ENCODE results near the gene LPCAT3. TPM values are rescaled to one million over a fixed set of nuclear protein-coding genes. Genes with fewer than 3 reads are reported as not detected.

Gene LPCAT3
- total RNA-seq, 1 donor from 2014 or later, result 12.5 TPM

DNA sequence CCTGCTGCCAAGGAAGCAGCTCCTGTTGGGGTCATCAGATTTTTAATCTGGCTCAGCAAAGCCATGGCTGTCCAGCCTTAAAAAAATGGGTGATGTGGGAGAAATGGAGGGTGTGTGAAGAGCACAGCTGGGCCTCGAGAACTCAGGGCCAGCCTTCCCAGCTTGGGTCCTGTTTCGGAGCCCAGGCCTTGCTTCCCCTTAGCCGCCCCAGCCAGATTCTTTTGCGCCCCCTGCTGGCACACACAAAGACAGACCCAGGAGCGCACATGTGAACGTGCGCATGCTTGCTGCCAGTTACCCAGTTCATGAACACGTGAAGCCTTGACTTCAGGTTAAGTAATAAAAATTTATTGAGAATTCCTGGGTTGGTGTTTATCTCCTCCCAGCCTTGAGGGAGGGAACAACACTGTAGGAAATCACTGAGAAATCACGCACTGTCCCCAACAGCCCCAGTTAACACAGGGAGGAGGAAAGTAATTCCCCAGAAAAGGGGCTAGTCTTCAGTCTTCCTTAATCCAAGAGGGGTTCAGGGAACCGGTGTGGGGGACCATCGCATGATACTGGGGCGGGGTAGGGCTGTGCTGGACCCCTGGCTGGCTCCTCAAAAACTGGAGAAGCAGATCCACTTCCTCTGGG, 53.1 kb downstream of the LPCAT3 start:
- no peak for DNase-seq (ENCODE audit: low read depth)
- H3K27me3 ChIP-seq (ENCODE audit: control insufficient read depth, insufficient read depth, low read length), result no peaks in the 10 kb centered on the region
- TF ChIP-seq, protein P1, sequence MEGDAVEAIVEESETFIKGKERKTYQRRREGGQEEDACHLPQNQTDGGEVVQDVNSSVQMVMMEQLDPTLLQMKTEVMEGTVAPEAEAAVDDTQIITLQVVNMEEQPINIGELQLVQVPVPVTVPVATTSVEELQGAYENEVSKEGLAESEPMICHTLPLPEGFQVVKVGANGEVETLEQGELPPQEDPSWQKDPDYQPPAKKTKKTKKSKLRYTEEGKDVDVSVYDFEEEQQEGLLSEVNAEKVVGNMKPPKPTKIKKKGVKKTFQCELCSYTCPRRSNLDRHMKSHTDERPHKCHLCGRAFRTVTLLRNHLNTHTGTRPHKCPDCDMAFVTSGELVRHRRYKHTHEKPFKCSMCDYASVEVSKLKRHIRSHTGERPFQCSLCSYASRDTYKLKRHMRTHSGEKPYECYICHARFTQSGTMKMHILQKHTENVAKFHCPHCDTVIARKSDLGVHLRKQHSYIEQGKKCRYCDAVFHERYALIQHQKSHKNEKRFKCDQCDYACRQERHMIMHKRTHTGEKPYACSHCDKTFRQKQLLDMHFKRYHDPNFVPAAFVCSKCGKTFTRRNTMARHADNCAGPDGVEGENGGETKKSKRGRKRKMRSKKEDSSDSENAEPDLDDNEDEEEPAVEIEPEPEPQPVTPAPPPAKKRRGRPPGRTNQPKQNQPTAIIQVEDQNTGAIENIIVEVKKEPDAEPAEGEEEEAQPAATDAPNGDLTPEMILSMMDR (IDR thresholded peaks at IDR 0.05; ENCODE audit: insufficient read depth, low read length, poor library complexity, severe bottlenecking), result peak; percentile 93
- no peak overlapping the region for H3K4me3 ChIP-seq (ENCODE audit: low read depth, low read length)
- H3K36me3 ChIP-seq (ENCODE audit: control insufficient read depth, insufficient read depth, low read length), result peaks cover 4% of the 10 kb centered on the region

DNA sequence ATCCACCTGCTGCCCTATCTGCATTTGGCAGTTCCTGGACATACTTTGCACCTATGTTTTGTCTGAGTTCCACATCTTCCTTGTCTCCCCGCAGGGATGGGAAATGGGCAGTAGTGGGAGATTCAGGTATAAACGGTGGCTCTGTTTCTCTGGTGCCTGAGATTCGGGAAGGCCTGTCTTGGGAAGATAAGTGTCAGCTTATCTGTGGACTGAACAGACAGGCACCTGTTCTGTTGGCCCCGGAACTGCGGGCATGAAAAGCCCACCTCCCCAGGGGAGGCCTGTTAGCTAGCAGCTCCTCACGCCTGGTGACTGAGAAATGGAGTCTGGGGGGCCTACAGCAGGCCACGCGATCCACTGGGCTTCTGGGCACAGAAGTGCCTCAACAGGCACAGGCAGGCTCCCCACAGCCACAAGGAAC, 53.7 kb downstream of the LPCAT3 start:
- Histone ChIP-seq H3K36me3 (ENCODE audit: control insufficient read depth, insufficient read depth, low read length) (peaks cover 4% of the 10 kb centered on the region), H3K4me3 (ENCODE audit: low read depth, low read length) (no peak overlapping the region), H3K27me3 (ENCODE audit: control insufficient read depth, insufficient read depth, low read length) (no peaks in the 10 kb centered on the region)
- no peak for DNase-seq (ENCODE audit: low read depth)
- TF ChIP-seq, protein P1 (IDR thresholded peaks at IDR 0.05; ENCODE audit: insufficient read depth, low read length, poor library complexity, severe bottlenecking), result no peak

DNA sequence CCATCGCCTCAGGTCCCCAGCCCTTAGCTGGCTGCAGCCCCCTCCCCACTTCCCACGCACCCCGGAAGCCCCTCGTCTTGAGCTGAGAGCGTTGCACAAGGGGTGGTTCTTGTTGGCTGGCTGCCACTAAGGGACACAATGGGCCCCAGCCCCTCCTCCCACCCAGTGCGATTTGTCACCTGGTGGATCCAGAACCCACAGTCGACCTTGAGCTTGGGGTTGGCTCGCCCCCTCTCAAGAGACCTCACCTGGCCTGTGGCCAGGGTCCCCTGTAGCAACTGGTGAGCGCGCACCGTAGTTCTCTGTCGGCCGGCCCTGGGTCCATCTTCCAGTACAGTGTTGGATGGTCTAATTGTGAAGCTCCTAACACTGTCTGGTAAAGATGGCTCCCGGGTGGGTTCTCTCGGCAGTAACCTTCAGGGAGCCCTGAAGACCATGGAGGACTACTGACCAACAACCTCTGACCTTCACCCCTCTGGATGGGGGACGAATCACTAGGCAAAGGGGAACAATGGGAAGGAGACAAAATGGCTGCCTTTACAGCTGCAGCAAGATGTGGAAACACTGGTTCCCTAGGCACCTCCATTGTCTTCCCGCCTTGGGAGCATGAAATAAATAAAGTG, 54.4 kb downstream of the LPCAT3 start:
- no peaks in the 10 kb centered on the region for H3K27me3 ChIP-seq (ENCODE audit: control insufficient read depth, insufficient read depth, low read length)
- H3K4me3 ChIP-seq (ENCODE audit: low read depth, low read length), result peak overlapping the region; percentile 36
- no peak for DNase-seq (ENCODE audit: low read depth)
- TF ChIP-seq, protein P1 (IDR thresholded peaks at IDR 0.05; ENCODE audit: insufficient read depth, low read length, poor library complexity, severe bottlenecking), result no peak
- H3K36me3 ChIP-seq (ENCODE audit: control insufficient read depth, insufficient read depth, low read length), result peaks cover 4% of the 10 kb centered on the region

DNA sequence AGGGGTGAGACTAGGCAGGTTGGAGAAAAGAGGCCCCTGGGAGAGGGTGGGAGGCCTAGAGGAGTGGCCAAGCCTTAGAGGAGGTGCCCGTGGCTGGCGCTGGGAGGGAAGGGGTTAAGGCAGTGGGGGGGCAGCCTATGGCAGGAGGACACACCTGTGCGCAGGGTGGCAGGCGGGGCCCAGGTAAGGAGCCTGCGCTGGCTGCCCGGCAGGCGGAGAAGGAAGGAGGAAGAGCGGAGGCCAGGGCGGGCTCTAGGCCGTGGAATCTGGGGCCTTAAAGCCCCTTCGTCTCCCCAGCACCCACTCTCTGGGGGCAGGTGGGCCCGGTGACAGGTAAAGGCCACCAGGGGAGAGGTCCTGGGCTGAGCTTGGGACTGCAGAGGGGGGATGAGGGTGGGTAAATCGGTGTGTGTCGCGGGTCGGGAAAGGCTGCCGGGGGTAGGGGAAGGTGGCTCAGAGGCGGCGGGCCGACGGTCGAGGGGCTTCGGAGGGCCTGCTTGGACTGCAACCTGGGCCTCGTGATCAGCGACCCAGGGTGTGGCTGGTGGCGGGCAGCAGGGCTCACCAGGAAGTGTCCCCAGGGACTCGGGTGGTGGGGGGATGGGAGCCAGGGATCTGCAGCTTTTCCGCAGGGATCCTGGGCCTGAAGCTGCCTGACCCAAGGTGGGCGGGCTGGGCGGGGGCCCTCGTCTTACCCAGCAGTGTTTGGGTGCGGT, 55.1 kb downstream of the LPCAT3 start:
- DNase-seq (ENCODE audit: low read depth), result no peak
- H3K4me3 ChIP-seq (ENCODE audit: low read depth, low read length), result peak overlapping the region; percentile 36
- TF ChIP-seq, protein P1 (IDR thresholded peaks at IDR 0.05; ENCODE audit: insufficient read depth, low read length, poor library complexity, severe bottlenecking), result no peak
- no peaks in the 10 kb centered on the region for H3K27me3 ChIP-seq (ENCODE audit: control insufficient read depth, insufficient read depth, low read length)
- H3K36me3 ChIP-seq (ENCODE audit: control insufficient read depth, insufficient read depth, low read length), result peaks cover 2% of the 10 kb centered on the region

DNA sequence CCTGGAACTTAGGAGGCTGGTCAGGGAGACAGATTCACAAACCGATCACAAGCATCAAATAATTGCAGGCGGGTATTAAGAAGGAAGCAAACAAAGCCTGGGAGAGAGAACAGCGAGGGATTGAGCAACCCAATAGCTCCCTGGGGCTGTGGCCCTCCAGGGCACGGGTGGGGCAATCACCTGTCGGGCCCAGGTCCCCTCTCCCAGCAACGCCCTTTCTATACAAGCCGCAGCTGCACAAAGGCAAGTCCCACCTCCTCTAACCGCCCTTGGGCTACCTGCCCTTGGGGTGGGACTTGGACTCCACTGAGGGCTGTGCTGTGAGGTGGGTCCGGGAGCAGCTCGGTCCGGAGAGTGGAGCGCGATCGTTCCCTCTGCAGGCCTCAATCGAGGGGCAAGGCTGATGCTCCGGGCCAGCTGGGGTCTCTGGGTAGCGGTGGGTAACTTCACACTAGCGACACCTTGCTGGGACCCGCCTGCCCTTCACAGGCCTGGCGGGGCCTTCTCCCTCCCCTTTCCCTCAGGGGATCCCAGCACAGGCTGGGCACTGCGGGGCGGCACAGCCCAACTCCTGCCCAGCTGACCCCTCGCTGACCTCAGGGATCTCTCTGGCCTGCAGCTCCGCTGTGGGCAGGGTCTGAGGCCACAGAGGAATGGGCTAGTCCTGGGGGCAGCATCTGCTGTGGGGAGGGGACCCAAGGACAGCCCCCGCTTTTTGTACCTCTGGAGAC, 55.8 kb downstream of the LPCAT3 start:
- H3K4me3 ChIP-seq (ENCODE audit: low read depth, low read length), result no peak overlapping the region
- TF ChIP-seq, protein P1 (IDR thresholded peaks at IDR 0.05; ENCODE audit: insufficient read depth, low read length, poor library complexity, severe bottlenecking), result no peak
- H3K27me3 ChIP-seq (ENCODE audit: control insufficient read depth, insufficient read depth, low read length), result no peaks in the 10 kb centered on the region
- H3K36me3 ChIP-seq (ENCODE audit: control insufficient read depth, insufficient read depth, low read length), result no peaks in the 10 kb centered on the region
- no peak for DNase-seq (ENCODE audit: low read depth)
